Measurements from ENCODE around the gene ASB10. TPM values are rescaled to one million over a fixed set of nuclear protein-coding genes. Genes with fewer than 3 reads are reported as not detected.

Gene ASB10
- total RNA-seq, 1 experiment from 2014 or later, result not detected

DNA sequence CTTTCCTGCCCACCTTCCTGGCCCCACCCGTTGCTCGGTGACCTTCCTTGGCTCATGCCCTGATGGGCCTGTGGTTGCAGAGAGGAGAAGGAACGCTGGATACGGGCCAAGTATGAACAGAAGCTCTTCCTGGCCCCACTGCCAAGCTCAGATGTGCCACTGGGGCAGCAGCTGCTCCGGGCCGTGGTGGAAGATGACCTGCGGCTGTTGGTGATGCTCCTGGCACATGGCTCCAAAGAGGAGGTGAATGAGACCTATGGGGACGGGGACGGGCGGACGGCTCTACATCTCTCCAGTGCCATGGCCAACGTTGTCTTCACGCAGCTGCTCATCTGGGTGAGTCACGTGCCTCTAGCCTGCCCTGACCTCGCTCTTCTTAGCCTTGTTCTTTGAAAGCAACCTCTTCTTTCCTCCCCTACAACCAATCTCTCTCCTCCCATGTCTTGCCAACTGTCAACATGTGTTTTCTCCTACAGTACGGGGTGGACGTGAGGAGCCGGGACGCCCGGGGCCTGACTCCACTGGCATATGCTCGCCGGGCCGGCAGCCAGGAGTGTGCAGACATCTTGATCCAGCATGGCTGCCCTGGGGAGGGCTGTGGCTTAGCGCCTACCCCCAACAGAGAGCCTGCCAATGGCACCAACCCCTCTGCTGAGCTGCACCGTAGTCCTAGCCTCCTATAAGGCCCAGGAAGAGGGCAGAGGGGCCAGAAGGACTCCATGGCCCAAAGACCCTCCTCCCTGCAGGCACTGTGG, 43.6 kb downstream of the ASB10 start:
- no peak for DNase-seq (ENCODE audit: low read depth)
- in situ Hi-C loops (cut with HindIII; ENCODE audit: low pct_unique_long_range_greater_than_20kb, low sequenced_read_pairs), result no loop called here

DNA sequence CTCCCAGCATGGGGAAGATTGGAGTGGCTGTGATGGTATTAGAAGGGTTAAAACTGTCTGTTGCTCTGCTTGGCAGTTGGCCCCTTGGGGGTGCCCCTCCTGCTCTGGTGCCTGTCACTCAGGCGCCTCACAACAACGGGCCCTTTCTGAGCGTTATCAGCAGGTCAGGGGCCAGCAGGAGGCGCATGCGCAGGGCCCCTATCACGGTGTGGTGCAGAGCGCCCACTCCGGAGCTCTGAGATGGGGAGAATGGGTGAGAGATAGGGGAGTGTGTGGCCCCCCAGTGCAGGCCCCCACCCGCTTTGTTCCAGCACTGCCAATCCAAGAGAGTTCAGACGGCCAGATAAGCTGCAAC, 44.4 kb downstream of the ASB10 start:
- in situ Hi-C loops (cut with HindIII; ENCODE audit: low pct_unique_long_range_greater_than_20kb, low sequenced_read_pairs), result no loop called here
- DNase-seq (ENCODE audit: low read depth), result no peak

DNA sequence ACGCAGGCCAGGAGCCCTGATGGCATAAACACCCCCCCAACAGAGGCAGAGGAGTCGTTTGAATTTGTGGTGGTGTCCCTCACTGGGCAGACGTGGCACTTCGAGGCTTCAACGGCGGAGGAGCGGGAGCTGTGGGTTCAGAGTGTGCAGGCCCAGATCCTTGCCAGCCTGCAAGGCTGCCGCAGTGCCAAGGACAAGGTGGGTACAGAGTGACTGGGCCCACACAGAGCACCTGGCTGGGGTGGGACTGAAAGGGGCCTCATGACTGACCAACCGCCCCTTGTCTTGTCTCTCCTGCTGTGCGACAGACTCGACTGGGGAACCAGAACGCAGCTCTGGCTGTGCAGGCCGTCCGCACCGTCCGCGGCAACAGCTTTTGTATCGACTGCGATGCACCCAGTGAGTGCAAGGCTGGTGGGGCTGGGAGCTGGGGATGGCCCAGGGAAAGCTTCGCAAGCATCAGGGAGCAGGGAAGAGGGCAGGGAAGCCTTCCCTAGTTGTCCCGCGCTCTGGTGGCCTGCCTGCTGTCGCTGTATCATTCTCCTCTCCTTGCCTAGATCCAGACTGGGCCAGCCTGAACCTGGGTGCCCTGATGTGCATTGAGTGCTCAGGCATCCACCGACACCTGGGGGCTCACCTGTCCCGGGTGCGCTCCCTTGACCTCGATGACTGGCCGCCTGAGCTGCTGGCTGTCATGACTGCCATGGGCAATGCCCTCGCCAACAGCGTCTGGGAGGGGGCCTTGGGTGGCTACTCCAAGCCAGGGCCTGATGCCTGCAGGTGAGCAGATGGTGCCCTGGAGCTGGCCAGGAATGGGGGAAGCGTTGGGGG, 45.0 kb downstream of the ASB10 start:
- in situ Hi-C loops (cut with HindIII; ENCODE audit: low pct_unique_long_range_greater_than_20kb, low sequenced_read_pairs), result no loop called here
- no peak for DNase-seq (ENCODE audit: low read depth)

DNA sequence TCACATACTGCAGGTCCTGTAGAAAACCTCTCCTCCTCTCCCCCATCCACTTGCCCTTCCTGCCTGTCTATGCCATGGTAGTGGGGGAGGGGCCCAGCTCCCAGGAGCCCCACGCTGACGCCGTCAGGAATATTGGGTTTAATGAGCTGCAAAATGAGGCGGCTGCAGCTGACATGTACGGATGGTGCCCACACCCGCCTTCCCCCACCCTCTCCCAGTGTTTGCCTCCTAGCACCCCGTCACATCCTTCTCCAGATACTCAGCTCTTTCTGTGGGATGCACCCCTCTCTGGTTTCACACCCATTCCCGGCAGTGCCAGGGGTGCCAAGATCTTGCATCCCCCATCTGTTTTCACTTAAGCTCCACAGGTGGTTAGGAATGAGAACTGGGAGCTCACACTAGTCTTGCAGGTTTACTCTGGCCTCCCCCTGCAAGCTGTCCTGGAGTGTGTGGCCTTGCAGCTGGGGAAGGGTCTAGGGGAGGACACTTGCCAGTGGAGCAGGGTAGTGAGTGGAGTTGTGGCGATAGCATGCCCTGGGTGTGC, 45.7 kb downstream of the ASB10 start:
- in situ Hi-C loops (cut with HindIII; ENCODE audit: low pct_unique_long_range_greater_than_20kb, low sequenced_read_pairs), result no loop called here
- no peak for DNase-seq (ENCODE audit: low read depth)

DNA sequence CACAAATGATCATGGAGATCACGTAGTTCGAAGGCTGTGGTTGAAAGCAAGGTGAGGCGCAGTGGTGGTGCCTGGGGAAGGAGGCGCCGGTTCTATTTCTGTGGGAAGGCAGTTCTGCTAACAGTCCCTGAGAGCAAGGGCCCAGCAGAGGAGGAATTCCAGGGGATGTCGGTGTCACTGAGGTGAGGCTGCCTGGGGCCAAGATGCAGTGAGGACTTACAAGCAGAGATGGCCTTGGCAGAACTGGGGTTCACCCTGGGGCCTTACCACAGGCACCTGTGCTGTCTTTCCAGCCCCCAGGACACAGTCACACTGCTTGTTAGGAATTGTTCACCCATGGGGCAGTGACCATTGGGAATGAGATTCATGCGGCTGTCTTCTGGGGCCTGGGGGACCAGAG, 46.2 kb downstream of the ASB10 start:
- DNase-seq (ENCODE audit: low read depth), result no peak
- in situ Hi-C loops (cut with HindIII; ENCODE audit: low pct_unique_long_range_greater_than_20kb, low sequenced_read_pairs), result no loop called here

DNA sequence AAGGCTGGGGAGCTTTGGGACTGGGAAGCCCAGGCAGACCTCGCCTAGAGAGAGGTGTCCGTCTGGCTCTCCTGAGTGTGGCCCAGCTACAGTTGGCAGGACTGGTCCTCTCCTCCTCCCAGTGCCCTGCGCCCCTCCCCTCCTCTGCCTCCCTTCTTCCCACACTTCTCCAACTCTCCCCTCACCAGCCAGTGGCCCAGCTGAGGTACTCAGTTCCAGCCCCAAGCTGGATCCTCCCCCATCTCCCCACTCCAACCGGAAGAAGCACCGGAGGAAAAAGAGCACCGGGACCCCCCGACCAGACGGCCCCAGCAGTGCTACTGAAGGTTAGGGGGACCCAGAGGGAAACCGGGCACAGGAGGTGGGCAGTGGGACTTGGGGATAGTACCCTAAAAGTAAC, 47.3 kb downstream of the ASB10 start:
- no peak for DNase-seq (ENCODE audit: low read depth)
- in situ Hi-C loops (cut with HindIII; ENCODE audit: low pct_unique_long_range_greater_than_20kb, low sequenced_read_pairs), result no loop called here

DNA sequence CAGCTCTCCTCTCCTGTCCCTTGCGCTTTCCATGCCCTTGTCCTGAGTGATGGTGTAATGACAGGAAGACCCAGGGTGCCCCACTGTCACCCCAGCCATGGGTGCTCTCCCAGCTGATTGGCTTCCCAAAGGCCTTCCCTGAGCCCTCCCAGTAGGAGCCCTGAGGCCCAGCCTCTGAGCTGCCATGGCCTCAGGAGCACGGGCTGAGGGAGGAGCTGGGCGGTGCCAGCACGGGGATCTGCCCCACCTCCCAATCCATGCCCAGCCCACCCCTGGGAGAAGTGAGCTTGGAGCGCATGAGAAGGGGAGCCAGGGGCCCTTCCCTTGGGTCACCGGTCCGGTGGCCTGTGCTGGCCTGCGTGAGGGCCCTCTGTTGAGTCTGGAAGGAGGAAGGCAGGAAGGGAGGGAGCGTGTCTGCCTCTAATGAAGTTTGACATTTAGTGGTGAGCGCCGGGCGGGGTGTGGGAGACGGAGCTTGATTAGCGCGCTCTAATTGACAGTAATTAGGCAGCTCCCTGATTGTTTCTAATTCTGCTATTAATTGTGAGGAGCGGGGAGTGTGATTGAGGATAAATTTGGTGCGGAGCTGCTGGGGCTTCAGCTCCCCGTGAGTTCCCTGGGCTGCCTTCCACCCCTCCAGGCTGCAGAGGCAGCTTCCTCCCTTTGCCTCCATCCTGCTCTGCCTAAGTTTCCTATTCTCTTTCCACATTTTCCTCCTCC, 47.8 kb downstream of the ASB10 start:
- in situ Hi-C loops (cut with HindIII; ENCODE audit: low pct_unique_long_range_greater_than_20kb, low sequenced_read_pairs), result no loop called here

DNA sequence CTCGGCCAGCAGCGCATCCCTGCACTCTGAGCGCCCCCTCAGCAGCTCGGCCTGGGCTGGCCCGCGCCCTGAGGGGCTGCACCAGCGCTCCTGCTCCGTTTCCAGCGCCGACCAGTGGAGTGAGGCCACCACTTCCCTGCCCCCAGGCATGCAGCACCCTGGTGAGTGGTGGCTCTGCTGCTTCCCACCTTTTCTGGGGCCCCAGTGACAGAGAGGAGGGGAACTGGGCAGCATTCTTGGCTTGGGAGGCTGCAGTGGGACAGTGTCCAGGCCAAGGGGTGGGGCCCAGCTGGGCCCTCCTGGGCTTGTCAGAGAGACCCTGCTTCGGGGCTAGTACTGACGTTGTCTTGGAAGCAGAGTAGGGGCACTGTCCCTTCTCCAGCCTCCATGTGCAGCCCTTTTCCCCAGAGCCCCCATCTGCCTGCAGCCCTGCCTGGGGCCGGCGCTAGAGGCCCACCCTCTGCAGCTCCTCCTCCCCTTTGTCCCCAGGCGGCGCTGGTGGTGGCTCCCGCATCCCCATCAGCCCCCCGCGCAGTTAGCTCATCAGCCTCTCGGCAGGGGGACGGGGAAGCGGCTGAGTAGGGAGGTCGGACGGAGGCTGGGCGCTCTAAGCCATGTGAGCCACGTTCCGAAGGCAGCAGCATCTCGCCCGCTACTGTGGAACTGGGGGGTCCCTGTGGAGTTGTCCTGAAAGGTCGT, 48.7 kb downstream of the ASB10 start:
- in situ Hi-C loops (cut with HindIII; ENCODE audit: low pct_unique_long_range_greater_than_20kb, low sequenced_read_pairs), result no loop called here
- DNase-seq (ENCODE audit: low read depth), result no peak

More for the DNA sequence above, 47.8 kb downstream of the ASB10 start:
- no peak for DNase-seq (ENCODE audit: low read depth)

DNA sequence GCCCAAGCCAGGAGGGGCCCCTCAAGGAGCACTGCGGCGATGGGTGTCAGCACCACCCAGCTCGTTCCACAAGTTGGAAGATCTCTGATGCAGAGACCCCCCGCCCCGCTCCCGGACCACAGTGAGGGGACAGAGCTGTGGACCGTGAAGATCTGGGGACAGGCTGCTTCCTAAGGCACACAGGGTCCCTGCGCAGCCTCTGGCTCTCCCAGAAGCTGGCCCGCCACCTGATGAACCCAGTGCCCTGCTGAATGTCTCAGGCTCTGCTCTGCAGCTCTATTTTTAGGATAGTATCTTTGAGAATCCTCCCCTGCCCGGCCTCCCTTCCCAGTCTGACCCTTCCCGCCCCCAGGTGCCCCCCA, 49.3 kb downstream of the ASB10 start:
- in situ Hi-C loops (cut with HindIII; ENCODE audit: low pct_unique_long_range_greater_than_20kb, low sequenced_read_pairs), result no loop called here
- DNase-seq (ENCODE audit: low read depth), result no peak

DNA sequence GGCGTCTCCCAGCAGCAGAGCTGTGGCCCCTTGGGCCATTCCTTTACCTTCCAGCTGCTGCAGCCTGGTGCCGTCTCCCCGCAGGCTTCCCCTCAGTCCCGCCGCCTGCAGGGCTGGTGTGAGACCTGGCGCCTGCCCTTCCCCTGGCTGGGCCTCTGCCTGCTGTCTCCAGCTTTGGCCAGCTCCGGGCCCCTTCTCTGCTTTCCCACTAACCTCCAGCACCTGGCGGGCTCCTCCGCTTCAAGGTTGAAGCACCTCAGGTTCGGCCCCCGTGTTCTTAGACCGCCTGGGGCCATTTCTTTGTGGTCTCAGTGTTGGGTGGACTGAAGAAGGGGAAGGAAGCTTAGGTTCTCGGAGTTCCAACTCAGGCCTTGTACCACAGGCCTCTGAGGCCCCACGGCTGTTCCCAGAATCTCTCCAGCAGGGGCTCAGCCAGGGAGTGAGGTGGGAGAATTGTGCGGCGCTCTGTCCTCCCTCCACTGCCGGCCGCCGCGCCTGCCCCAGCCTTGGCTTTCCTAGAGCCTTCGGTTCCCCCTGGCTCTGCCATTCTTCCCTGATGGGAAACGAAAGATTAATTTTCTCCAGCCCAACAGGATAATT, 49.9 kb downstream of the ASB10 start:
- no peak for DNase-seq (ENCODE audit: low read depth)
- in situ Hi-C loops (cut with HindIII; ENCODE audit: low pct_unique_long_range_greater_than_20kb, low sequenced_read_pairs), result no loop called here

DNA sequence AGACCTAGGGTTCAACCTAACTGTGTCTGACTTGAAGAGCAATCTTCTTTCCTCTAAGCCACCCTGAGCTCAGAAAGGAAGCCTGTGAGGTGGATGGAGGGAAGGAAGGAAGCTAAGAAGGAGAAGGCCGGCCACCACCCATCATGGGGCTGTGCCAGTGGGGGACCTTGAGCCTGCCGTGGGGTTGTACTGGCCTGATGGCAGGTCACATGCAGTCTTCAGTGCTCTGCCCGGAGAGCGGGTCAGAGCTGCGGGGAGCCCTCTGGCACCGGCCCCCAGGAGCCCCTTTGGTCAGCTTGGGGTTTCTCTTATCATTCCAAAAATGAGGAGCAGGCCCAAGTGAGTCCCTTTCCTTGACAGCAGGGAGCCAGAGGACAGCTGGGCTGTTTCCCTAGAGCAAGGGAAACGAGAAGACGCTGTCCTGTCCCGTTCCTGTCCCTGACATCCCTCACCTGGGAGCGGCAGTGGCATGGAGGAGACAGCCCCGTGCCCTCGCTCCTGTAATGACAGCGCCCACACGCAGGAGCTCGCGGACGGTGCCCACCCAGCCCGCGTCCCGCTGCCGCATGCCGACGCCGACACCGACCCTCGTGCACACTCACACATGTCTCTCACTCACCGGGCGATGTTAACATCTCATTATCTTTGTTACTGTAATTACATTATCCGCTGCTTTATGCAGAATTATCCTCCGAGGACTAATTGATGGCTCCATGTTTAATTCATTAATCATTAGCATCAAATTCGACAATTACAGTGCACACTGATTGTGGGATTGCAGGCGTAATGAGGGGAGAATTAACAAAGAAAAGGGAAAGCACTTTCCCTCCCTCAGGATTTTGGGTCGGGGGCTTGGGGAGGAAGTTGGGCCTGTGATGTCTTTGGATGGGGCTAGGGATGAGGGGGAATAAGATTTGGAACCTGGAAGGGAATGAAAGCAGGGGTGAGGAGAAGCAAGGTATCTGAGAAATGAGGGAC, 50.9 kb downstream of the ASB10 start:
- in situ Hi-C loops (cut with HindIII; ENCODE audit: low pct_unique_long_range_greater_than_20kb, low sequenced_read_pairs), result no loop called here
- DNase-seq (ENCODE audit: low read depth), result no peak

DNA sequence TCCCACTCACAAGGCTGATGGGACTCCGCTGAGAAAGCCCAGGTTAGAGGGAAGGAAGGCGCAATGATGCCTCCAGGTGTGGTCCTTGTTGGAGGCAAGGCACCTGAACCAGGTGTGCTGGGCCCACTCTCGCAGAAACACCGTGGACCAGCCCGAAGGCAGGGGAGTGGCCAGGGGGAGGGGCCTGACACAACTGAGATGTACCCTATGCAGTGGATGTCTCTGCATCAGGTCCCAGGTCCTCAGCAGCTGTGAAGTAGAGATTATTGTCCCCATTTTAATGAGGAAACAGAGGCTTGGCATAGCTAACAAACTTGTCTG, 51.6 kb downstream of the ASB10 start:
- no peak for DNase-seq (ENCODE audit: low read depth)
- in situ Hi-C loops (cut with HindIII; ENCODE audit: low pct_unique_long_range_greater_than_20kb, low sequenced_read_pairs), result no loop called here

DNA sequence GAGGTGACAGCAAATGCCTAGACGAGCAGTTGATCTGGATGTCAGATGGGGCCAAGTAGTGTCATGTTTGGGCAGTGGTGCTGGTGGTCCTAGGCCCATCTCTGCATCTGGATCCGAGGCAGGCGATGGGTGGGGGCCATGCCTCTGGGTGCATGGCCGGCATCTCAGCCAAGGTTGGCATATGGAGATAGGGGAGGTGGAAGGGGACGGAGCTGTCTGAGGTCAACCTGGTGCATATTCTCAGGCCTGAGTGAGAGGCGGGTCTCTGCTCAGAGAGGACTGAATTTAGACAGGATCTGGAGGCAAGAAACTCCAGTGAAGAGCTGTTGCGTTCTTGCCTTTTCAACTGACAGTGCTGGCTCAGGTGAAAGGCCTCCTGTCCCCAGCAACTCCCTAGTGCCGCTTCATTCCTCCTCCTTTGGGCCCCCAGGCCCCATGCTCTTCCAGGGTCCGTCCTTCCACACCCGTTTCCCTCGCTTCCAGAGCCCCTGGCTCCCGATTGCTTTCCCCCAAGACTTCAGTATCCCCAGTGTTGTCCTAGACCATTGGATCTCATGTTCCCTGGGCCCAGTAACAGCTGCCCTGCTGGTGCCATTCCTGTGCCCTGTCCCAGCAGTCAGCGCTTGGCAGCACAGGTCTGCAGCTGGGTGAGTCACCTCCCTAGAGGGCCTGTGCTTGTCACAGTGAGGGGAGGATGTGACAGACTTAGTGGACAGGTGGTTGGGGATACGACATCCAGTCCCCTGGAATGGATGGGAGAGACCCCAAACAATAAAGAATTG, 52.1 kb downstream of the ASB10 start:
- DNase-seq (ENCODE audit: low read depth), result no peak
- in situ Hi-C loops (cut with HindIII; ENCODE audit: low pct_unique_long_range_greater_than_20kb, low sequenced_read_pairs), result no loop called here

DNA sequence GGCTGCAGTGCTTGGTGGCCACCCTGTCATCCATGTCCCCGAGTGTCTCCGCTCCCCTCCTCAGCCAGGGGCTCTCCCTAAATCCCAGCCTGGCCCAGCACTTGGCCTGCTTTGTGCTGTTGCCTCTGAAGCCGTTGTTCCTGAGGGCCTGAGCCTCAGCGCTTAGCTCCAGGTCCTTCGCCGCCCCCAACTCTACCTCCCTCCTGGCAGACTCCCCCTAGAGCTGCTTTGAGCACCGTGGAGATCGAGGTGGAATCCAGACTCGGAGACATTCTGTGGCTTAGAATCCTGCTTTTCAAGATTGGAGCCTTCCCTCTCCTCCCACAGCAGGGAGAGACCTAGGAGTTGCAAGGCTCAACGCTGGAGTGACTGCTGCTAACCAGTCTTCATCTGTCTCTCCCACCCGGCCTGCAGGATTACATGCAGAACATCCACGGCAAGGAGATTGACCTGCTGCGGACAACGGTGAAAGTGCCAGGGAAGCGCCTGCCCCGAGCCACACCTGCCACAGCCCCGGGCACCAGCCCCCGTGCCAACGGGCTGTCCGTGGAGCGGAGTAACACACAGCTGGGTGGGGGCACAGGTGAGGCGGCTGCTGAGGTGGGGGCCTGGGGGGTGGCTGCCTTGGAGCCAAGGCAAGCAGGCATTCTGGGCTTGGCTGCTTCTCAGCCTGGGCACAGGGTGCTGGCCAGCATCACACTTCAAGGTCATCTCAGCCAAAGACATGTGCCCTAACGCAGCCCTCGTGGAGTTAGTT, 52.9 kb downstream of the ASB10 start:
- in situ Hi-C loops (cut with HindIII; ENCODE audit: low pct_unique_long_range_greater_than_20kb, low sequenced_read_pairs), result no loop called here
- no peak for DNase-seq (ENCODE audit: low read depth)

DNA sequence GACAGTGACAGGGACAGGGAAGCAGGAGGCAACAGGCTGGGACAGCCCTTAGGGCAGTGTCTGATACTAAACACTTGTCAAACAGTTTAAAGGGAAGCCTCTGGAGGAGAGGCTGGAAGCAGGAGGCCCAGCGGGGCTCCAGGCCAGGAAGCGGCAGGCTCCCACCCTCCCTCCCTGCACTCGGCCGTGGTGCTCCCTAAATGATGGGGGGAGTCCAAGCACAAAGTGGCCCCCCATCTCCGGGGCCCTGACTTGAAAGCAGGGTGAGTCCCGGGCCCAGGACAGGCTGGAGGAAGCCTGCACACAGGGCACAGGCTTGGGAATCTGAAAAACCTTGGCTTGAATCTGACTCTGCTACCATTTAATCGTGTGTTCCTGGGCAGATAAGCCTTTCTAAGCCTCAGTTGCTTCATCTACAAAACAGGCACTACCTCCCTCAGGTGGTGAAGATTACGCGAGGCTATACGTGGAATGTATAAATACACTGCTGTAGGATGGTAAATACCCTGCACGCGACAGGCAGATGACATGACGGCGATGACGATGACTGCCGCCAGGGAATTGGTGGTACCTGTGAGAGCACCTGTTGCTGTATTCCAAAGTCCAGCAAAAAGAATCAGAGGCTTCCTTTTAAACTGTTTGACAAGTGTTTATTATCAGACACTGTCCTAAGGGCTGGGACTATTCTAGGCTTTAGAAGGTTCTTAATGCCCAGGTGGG, 53.6 kb downstream of the ASB10 start:
- DNase-seq (ENCODE audit: low read depth), result no peak
- in situ Hi-C loops (cut with HindIII; ENCODE audit: low pct_unique_long_range_greater_than_20kb, low sequenced_read_pairs), result no loop called here

Data from Caki2 (cell line).